Iris pigment epithelial cell (primary cell): ENCODE data around the gene MICU1.
"Not testable (repeated sequence)": the region's sequence is repeated elsewhere in the genome, so short reads cannot be mapped to it uniquely, and the experiment has no call there.

Experiments
- DNase-seq: peaks from one replicate; pipeline ENCODE4 v3.0.0-alpha.2; 2011; ENCODE audit warnings: low read depth

Gene MICU1

DNA sequence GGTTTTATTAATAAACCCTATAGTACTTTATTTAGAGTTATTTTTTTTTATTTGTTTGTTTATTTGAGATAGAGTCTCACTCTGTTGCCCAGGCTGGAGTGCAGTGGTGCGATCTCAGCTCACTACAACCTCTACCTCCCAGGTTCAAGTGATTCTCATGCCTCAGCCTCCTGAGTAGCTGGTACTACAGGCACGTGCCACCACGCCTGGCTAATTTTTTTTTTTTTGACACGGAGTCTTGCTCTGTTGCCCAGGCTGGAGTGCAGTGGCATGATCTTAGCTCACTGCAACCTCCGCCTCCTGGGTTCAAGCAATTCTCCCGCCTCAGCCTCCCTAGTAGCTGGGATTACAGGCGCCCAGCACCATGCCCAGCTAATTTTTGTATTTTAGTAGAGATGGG is 279.8 kb downstream of the MICU1 start:
- DNase-seq = not testable (repeated sequence)

DNA sequence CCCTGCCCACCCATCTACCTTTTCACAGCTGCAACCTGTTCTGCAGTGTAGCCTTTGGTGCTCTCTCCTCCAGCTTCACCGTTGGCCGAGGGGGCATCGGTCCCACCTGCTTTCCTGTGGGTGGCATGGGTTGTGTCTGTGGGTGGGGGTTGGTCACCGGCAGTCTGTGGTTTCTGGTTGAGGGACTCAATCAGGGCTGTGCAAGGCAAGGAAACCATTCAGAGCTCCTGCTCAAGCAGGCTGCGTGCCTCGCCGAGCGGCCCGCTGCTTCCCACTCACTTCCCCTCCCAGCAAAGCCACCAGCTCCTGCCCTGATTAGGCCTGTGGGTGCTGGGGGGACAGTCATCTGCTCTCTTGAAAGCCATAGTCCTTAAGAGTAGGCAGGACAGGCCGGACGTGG is 280.9 kb downstream of the MICU1 start:
- no peak for DNase-seq

DNA sequence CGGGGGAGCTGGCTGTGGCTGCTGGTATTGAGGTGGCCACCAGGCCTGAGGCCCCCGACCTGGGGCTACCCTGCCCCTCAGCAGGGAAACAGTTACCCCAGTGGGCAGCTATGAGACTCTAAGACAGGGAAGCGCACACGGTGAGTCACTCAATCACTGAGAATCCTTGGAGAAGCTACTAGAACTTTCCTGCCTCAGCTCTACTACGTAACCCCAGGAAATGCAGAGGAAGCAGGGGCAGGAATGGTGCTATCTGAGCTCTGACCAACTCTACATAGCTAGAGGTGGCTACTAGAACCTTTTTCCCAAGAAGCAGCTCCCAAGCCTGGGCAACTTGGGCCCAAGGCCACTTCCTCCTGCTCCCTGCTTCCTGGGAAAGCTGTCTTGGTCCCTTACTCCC is 283.0 kb downstream of the MICU1 start:
- DNase-seq = no peak

DNA sequence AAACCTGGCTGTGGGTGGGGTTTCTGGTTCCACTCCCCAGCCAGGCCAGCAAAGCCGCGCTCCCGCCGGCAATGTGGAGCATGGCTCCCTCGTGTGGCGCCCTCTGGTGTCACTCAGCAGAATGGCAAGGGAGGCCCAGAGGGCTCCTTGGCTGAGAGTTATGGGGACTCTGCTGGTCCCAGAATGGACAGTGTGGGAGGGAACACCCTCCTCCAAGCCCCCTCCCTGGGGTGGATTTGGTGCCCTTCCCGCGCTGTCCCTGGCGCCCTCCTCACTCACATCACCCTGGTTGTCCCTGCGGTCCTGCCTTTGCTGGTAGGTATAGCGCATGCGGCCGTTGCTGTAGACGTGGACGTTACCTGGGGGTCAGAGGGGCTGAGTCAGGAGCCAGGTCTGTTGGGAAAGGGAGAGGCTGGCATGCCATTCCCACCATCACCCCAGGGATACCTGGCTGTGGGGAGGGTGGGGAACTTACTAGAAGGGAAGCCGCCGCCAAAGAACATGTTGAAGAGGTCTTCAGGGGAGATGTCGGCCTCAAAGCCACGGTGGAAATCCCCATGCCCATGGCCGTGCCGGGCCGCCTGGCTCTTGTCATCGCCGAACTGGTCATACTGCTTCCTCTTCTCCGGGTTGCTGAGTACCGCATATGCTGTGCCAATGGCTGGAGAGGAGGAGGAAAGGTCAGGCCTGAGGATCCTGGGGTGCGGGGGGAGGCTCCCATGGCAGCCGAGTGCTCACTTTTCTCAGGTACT is 285.2 kb downstream of the MICU1 start:
- DNase-seq = peak; percentile 45

DNA sequence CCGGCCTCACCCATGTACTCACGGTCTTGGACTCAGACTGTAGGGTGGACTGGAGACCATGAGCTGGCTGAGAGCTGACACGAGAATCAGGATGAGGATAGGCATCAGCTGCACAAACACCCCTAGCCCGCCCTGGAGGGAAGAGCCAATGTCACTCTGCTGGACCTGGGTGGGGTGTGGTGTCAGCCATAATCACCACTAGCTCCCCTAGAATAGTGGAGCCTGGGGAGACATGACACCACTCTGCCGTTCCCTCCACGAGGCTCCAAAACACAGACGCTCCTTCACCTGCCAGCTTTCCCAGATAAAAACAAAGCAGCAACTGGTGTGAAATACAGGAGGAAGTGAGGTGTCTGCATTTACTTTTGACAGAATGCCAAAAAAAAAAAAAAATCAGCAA is 287.7 kb downstream of the MICU1 start:
- no peak for DNase-seq

DNA sequence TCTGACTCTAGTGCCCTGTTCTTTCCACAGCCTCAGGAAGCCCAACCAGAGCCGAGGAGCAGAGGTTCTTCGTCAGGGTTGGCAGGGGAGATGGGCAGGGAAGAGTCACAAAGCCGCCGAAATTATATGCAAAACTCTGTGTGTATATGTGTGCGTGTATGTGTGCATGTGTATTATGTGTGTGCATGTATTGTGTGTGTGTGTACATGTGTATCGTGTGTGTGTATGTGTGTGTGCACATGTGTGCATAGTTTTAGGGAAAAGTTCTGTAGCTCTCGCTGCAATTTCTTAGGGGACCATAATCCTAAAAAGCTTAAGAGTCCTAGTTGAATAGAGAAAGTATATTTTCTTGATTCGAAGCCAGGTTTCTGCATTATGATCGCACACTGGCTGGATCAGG is 288.2 kb downstream of the MICU1 start:
- DNase-seq = no peak

DNA sequence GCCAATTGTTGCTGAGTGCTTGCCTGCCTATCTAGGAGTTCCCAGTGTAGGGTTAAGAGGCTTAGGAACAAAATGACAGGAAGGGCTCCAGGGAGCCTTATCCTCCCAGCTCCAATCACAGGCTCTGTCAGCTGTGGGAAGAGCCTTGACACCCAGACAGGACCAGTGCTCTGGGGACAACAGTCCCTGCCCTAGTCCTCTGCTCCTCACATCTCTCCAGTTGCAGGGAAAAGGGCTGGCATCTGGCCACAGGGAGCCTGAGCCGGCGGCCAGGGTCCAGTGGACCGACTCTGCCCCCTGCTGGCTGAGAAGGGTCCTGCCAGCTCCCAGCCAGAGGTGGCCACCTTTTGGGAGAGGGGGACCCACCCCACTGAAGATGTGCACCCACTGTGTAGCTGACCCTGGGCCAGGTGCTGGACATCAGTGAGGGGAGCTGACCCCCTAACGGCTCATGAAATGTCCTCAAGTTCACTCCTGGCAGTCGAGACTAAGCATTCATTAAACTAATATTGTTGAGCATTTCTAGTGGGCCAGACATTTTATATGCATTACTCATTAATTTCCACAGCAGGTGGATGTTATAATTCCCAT is 288.7 kb downstream of the MICU1 start:
- peak; percentile 68 for DNase-seq

DNA sequence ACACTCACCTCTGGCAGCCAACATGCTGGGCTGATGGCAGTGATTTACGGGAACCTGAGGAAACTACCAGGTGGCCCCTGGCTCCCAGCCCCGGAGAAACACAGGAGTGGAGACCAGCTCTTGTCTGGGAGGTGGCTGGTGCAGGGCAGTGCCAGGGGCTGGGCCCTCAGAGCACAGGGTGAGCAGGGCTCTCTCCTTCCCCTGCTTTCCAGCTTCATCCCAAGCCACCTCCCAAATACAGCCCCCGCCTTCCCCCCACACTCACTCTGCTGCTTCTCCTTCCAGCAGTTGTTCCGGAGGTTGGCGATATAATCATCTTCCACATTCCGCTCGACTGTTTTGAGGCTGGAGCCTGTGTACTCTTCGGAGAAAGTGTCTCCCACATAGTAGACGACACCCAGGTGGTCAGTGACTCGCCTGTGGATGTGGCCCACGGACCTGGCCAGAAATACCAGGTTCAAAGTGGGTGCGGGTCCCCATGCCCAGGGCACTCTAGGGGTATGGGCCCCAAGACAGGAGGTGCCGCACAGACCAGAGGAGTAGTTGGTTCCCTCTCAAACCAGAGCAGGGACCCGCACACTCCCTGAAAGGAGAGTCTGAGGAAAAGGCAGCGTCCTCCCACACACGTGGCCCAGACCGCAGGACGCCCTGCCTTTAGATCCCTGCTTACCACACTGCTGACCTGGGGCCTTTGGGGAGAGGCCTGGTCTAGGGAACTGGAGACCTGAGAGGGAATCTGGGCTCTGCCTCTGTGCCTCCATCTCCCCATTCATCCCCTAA is 289.4 kb downstream of the MICU1 start:
- DNase-seq = peak; percentile 49

DNA sequence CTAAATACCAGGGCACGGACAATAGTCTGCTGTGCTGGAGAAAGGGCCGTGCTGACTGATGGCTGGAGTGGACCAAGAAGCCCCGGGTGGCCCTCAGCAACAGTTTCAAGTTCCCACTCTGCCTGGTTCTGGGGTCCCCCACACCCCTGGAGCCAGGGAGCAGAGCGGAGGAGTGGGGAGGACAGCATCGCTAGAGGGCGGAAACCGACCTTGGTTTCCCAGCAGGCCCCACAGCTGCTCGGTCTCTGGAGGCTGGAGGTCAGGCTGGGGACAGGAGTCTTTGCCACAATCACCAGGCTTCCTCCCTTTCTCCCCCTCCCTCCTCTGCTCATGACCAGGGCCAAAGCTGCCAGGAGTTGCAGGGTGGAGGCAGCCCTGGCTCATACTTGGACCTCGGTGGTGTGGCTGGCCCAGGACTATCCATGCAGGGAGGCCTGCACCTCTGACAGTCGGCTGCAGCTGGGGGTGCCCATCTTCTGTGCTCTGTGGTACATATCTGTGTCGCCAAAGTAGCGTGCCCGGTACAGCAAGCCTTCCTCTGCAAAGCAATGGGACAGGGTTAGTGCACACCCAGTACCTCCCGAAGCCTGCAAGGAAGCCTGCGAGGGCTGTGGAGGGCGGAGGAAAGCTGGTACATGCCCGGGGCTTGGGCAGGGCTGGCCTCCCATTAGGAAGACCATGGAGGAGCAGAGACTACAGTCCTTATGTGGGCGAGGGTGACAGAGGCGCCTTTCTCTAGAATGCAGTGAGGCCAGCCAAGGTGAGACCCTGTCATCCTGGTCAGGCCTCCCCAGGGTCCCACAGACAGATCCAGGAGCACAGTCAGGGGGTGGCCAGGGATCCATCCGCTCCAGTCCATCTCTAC is 290.3 kb downstream of the MICU1 start:
- peak; percentile 84 for DNase-seq

DNA sequence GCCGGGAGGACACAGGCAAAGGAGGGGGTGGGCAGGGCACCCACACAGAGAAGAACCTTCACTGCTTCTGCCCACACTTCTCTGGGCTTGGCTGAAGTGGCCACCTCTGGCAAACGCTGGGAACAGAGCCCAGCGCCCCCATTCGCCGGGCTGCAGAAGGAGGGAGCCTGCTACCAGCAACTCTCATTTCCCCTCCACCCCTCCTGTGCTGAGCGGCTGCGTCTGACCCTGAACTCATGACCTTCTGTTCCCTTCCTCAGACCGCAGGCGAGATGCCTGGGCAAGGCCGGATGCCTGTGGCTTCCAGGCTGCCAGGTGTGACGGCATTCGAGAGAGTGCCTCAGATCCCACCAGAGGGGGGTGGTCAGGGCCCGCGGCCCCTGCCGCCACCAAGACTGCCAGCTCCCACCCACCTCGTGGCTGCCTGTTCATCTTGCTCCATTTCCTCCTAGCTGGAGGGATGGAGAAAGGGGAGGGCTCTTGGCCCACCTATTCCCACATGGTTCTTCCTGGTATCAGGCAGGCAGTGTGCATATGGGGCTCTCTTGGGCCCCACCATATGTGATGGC is 291.0 kb downstream of the MICU1 start:
- peak; percentile 100 for DNase-seq

DNA sequence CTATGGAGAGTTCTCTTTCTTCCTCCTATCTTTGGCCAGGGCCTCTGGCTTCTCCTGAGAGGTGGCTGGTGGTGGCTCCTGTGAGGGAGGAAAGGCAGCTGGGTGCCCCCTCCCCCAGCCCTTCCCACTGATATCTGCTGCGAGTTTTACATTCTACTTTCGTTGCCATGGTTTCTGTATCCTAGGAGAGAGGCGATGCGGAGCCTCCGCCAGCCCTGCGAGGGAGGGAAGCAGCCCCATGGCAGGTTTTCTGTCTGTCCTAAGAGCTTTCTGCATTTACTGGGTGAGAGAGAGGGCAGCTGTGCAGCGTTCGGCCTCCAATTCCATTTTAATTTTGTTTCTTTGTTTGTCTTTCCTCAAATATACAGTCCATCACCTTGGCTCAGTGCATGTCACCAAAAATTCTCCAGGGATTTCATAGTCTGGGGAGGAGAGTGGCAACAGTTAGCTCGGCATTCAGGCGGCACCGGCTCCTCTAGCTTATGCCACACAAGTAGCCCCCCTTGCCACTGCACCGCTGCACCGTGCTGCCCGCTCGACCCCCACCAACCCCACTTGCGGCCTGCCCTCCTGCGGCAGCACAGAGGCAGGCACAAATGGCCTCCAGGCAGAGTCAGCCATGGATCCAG is 291.6 kb downstream of the MICU1 start:
- DNase-seq = peak; percentile 87

DNA sequence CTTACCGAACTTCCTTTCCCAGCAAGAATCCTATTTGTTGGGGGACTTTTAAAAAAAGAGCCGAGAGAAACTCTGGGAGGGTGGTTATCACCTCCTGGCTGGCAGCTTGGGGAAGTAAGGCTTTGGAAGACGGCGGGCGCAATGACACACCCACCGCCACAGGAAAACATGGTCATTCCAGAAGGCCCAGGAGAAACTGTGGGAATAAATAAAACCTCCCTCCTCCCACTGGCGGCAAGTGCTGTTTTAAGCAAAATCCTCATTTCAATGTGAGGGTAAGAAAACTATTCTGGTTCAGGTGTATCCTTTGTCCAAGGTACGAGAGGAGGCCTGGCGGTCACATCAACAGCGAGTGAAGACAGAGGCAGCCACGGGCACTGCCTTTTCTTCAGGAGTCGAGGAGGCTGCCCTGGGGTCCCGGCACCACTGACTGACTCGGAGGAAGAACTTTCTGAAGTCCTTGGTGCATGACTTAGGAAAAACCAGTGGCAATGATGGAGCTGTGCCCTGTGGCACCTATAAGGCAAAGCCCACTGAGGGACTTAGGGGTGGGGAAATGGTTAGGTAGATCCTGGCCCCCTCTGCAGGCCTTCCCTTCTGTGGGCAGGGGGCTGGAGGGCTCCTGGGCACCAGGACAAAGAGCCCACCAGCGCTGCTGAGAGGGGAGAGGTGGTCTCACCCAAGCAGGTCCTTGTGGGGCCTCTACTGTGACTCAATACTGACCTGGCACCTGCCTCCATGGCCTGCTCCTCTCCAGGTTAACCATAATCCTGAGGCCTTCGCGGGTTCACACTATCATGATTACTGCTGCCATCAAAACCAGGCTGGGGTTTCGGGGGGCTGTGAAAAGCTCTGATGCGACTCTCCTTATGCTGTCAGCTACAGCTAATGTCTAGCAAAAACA is 292.5 kb downstream of the MICU1 start:
- no peak for DNase-seq

DNA sequence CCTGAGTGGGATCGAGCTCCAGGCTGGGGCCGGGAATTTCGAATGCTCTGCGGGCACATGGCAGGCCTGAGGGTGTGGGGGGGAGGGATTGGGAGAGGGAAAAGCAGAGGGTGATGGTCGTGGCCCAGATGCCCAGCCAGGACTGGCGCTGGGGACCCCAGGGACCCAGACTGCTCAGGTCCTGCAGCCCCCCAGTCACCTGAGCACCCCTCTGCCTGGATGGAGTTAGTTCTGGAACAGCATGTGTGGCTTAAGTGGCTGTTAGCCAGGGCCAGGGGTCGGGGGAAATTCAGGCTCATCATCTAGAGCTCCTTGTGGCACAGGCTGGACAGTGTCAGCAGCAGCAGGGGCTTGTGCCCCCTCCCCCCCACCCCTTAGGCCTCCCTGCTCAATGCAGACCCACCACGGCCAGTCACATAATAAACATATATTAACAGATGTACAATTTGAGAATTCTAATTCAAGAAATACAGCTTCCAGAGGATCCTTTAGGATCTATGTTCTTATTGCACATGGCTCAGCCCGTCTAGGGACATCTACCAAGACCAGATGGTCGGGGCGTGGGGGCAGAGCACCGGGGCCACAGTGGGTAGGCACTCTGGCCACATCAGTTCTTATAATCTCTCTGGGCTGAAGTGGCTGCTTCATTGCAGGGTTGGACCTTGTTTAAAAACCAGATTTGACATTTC is 293.3 kb downstream of the MICU1 start:
- no peak for DNase-seq

DNA sequence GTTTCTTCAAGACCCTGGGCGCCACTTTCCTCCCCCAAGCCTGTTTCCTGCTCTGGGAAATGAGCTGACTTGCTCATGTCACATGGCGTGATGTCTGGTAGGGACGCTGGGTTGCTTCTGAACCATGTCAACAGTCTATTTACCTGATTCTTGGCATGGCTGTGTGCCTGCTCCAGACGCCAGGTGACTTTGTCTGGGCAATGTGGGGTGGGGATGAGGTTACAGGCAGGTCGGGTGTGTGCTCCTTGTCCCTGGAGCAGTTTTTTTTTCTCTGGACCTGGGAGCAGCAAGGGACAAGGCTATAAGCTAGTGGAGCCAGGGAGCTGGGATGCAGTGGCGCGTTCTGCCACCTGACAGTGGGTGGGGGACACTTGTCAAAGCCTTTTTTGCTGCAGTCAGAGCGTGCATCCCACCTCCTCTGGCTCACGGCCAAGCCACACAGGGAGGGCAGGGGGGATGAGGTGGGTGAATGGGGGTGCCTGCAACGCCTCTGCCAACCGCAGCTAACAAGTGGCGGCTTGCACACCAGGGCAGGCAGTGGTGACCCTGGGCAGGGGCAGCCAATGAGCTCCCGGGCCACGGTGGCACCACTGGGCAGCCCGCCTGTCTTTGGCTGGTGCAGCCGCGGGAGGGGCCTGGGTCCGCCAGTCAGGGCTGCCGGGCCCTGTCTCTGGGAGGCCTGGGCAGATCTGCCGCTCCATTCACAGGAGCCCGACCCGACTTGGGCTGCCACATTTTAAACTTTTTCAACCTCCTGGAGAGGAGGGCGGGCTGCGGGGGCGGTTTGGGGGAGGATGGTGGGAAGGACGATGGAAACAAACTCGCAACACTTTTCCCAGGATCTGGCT is 294.1 kb downstream of the MICU1 start:
- peak; percentile 90 for DNase-seq

DNA sequence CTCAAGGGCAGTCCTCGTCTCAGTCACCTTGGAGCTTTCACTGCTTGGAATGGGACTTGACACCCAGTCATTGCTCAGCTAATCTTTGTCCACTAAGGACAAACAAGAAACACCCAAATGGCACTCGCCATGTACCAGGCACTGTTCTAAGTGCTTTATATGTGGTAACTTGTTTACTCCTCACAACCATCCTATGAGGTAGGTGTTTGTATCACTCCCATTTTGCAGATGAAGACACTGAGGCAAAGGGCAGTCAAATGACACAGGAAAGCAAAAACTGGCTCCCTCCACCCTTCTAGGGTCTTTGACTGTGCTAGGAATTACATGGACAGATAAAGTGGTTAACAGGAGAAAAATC is 295.8 kb downstream of the MICU1 start:
- no peak for DNase-seq

DNA sequence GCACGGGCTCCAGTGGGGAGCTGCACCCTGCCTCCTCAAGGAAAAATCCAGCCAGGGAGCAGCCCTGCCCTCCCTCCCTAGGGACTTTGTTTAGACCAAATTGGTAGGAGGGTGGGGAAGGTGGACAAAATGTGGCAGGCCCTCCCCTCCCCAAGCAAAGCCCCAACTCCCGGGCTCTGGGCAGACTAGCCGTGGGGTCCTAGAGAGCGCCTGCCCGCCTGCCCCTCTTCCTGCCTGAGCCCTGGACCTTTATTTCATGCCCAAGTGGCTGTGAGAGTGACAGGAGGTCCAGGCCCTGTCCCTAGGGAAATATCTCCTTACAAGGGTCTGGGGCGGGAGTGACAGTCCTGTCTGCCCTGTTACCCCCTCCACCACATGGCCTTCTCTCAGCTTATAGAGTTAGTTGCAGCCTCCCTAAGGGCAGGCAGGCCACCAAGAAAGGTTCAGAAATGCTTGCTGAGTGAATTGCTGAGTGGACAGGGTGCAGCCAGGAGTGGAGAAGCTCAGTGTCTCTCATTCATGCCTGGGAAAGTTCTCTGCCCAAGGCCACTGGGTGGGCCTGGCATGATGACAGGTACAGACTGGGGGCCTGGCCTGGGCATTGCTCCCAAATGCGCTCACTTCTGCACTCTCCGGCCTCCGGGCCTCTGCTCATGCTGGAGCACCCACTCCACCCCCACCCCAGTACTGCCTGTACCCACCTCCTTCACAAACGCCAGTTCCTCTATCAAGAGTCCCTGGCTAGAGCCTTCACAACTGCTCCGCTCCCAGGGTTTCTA is 296.4 kb downstream of the MICU1 start:
- DNase-seq = no peak

DNA sequence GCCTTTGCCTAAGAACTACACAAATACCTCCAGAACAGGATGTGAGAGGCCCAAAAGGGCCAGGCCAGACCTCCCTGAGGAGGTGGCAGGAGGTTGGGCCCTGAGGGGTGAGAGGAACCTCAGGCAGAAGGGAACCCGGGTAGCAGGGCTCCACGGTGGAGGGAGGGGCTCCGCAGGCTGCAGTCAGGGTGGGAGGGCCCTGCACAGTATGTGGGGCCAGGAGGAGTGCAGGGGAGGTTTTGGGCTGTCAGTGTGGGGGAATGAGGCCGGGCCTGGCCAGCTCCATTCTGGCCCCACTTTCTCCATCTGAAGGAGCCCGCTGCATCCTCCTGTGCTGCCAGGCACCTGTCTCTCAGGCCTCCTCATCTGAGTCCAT is 297.1 kb downstream of the MICU1 start:
- DNase-seq = no peak
